ENCODE results near the gene SORL1. TPM values are rescaled to one million over a fixed set of nuclear protein-coding genes. Genes with fewer than 3 reads are reported as not detected.
A peak's percentile ranks its signal among the peaks of the same experiment; 100 is the strongest.
"Not testable (repeated sequence)": the region's sequence is repeated elsewhere in the genome, so short reads cannot be mapped to it uniquely, and the experiment has no call there.

SORL1 gene
- polyA plus RNA-seq, 12 donors, result 1.6 to 17.6 (median 2.6) TPM; not detected in 1

- no peak for DNase-seq
Observed at GRCh38 chr11:121618516-121618915, 166.4 kb downstream of the SORL1 start.

- no peak for DNase-seq
Observed at GRCh38 chr11:121625777-121626506, 173.8 kb downstream of the SORL1 start.

DNA sequence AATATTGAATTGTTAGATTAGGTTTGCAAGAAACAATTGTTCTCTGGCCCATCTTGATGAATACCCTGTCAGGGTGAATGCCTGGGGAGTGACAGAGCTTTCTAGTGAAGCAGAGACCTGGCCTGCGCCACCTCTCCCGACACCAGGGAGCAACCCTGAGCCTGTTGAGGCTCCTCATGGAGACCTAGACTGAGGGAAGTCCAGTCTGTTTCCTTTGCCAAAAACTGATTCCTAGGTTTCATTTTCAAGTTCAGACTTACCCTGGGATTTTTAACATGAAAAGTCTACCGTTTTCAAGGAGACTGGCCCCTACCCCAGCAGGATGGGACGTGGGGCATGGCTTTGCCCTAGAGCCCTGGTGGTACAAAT lies 174.4 kb downstream of the SORL1 start:
- no peak for DNase-seq

DNA sequence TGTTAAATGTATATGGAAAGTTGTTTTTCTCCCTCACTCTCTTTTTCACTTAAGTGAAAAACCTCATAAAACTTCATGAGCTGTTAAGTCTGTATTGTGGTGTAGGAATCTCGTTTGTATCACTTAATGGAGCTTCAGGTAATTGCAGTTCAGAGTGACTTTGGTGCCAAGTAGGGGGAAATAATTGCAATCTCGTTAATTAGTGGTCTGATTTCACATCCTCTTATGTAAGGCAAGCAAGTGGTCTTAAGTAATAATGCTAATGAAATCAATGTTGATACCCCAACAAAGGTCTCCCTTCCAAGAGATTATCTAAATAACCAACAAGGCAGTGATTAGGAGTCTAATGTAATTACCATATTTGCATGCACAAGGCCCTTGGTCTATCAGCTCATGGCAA lies 174.9 kb downstream of the SORL1 start:
- no peak for DNase-seq

DNA sequence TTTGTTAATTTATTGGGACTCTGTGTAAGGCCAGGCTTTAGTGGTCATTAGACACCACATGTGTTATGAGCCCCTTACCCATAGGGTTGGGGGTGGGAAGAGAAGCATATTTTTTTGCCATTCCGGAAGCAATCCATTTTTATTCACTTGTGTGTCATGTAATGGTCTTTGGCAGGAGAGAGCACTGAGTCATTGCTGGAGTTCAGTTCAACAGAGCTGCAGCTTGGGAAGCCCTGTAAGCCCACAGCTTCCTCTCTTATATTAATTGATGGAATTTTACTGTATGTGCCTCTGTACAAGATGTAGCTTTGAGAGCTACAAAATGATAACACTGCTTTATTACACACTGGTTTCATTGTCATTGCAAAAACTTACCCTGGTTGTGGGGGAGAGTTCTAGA lies 177.9 kb downstream of the SORL1 start:
- peak; percentile 66 for DNase-seq

DNA sequence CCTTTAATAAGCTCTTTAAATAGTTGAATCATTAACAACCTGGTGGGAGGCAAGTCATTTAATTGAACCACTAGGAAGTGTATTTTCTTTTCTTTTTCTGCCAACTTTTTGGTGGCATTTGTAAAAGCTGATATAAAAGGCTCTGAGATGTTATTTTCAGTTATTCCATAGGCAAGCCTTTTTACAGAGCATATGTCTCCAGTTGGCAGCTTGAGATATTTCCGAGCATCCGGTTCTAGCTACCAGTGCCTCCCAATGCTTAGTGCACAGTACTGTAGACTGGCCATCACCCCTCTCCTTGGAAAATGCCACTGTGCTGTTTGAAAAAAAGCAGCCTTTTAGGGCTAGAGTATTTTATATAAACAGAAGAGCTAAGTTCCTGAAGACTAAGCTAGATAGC lies 179.3 kb downstream of the SORL1 start:
- DNase-seq, result no peak

DNA sequence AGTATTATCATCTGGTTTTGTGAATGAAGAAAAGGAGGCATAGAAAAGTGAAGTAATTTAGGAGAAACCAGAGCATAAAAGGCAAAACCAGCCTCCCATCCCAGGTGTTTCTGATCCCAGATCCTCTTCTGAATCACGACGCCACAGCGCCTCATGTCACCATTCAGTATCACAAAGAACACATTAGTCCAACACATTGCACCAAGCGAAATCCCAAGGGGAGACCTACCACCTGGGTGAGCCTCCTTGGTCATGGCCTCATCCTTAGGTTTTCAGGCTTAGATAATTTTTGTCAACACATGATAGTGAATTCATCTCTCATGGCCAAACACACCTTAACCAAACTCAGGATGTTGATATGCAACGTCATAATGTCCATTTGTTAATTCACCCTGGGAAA lies 182.2 kb downstream of the SORL1 start:
- DNase-seq, result no peak

- DNase-seq, result peak; percentile 15
Observed at GRCh38 chr11:121634889-121635288, 182.8 kb downstream of the SORL1 start.

DNA sequence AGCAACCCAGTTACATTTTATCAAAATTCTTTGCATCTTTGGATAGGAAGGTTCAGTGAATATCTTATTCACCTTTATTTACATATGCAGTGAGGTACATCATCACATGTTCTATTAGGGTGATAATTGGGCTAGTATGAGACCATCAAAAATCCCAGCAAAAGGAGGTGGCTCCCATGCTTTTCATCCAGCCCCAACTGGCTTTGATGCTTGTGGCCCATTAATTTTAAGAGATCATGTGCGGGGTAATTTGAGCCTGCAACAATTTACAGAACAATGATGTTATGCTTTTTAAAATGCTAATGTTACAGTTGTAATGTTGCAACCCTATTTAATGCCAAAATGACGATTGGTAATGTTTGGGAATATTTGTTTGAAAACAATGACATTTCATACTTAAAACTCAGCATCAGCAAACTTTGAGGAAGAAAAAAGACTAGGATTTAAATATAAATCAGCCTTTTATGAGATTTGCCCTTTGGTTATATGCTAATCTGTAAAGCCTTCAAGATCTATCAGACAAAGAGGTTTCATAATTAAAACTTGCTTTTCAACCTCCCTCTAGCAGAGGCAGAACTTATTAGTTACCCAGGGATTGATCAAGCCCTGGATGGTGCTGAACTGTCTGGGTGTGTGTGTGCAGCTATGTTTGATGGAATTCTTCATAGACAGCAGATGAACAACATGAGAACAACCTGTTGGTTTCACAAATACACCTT lies 184.1 kb downstream of the SORL1 start:
- no peak for DNase-seq

- no peak for DNase-seq
Observed at GRCh38 chr11:121636800-121637176, 184.7 kb downstream of the SORL1 start.

DNA sequence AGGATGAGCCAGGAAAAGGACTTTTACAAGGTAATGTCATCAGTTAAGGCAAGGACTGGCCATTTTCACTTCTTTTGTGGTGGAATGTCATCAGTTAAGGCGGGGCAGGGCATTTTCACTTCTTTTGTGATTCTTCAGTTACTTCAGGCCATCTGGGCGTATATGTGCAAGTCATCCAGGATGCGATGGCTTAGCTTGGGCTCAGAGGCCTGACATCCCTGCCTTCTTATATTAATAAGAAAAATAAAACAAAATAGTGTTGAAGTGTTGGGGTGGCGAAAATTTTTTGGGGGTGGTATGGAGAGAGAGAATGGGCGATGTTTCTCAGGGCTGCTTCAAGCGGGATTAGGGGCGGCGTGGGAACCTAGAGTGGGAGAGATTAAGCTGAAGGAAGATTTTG lies 185.5 kb downstream of the SORL1 start:
- DNase-seq, result not testable (repeated sequence)

DNA sequence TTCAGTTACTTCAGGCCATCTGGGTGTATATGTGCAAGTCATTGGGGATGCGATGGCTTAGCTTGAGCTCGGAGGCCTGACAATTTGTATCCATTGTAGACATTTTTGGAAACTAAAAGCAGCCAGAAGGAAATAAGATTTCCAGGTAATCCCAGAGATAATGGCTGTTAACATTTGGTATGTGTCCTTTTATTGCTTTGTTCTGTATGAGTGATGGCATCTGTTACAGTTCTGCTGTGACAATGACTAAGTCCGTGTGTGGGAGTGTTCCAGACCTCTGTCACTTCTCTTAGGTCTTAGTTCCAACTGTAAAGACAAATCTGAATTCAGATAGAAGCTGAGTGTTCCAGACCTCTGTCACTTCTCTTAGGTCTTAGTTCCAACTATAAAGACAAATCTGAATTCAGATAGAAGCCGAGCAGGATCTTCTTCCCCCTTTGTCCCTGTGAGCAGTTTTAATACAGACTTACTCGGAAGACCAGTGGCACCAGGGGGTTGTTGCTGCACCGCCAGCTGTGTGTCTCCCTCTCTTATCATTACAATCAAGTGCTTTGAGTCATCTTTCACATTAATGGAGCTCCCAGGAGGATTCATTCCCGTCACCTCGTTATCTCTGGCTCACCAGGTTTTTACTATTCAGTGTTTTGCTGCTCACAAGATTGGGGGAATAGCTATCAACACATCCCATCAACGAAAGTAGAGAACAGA lies 191.5 kb downstream of the SORL1 start:
- no peak for DNase-seq

GRCh38 chr11:121644187-121644512 lies 192.0 kb downstream of the SORL1 start:
- no peak for DNase-seq

GRCh38 chr11:121645001-121645400 lies 192.9 kb downstream of the SORL1 start:
- DNase-seq, result no peak

- DNase-seq, result no peak
Observed at GRCh38 chr11:121645596-121645995, 193.5 kb downstream of the SORL1 start.

- no peak for DNase-seq
Observed at GRCh38 chr11:121648306-121648705, 196.2 kb downstream of the SORL1 start.

GRCh38 chr11:121649798-121650197 lies 197.7 kb downstream of the SORL1 start:
- no peak for DNase-seq

GRCh38 chr11:121650351-121651256 lies 198.5 kb downstream of the SORL1 start:
- no peak for DNase-seq

DNA sequence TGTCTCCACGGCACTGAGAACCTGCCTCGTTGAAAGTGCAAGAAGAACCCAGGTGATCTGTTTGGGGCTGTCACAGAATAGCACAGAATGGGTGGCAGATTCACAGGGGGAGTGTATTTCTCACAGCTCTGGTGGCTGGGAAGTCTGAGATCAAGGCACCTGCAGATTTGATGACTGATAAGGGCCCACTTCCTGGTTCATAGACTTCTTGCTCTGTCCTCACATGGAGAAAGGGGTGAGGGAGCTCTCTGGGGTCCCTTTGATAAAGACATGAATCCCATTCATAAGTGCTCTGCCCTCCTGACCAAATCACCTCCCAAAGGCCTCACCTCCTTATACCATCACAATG lies 199.1 kb downstream of the SORL1 start:
- DNase-seq, result no peak

GRCh38 chr11:121652971-121653370 lies 200.9 kb downstream of the SORL1 start:
- DNase-seq, result peak; percentile 62

DNA sequence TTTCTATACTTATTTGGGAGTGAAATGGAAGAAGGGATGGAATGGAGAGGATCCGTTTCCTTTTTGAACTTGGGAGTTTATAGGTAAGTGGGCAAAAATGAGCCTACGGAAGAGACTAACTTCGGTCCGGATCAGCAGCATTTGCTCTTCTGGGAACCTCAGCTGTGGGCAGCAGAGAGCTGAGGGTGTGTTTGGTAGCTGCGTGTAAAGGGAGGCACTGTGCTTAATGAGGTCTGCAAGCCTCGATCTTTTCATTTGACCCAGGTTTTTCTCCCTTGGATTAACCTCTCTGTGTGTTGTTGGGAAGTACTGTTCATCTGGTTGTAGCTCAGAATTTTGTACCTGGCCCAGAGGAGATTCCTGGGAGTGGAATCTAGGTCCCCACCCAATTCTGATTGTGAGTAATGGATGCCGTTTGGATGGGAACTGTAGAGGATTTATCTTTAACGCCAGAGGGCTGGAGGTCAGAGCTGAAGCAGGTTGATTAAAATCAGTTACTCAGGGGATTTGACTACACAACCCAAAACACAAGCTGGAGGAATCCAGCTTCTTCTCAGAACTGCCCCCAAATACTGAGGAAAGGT lies 202.2 kb downstream of the SORL1 start:
- no peak for DNase-seq
